Heart left ventricle (tissue), 13 donors: ENCODE measurements around the gene C11orf68.

Experiments used
- CTCF ChIP-seq, 12 donors: fragments of 200-600 bp; sonication (generic) in 4 of 12; IDR thresholded peaks; one replicate each; pipeline versions ENCODE4 v1.5.0 to v1.8.0; 2018 to 2022; ENCODE audit warnings: antibody characterized with exemption in 12 of 12, mild to moderate bottlenecking in 5 of 12
- POLR2A ChIP-seq, 2 donors: fragments of 450-650 bp; IDR thresholded peaks; one replicate each; pipeline ENCODE4 v1.6.1; 2017; ENCODE audit warnings: antibody characterized with exemption in 2 of 2, mild to moderate bottlenecking in 2 of 2, moderate library complexity in 2 of 2
- donor health status: ischemic (EF 13 %, LVEDD 7.1; RV severe dilation, severe dysfunction).
- donor health status: DM: no; HTN: yes; CAD: no.
- donor health status: DM: no; HTN: no; CAD: no.
- donor health status: ischemic (EF 25% LVEDD 6.9; RV normal size, moderate dysfunction).
- donor health status: ischemic (EF 25% LVEDD 5.7; RV mildly dilated, moderate dysfunction).
- donor health status: ischemic (EF 35%, LVEDD 5.7; RV mildly dilated, moderate dysfunction).
- donor health status: nonischemic (EF 11% LVEDD 7.7; RV severe dilation, severe dysfunction).
- donor health status: DM: yes; HTN: yes; CAD: no.
- donor health status: PGD.
- donor health status: ischemic (EF 29% LVEDD 5.4; RV normal size, mild dysfunction).
- donor health status: nonischemic (EF 23%, LVEDD 6.1; RV moderate dilation, normal function).

- TF ChIP-seq CTCF (IDR thresholded peaks at IDR 0.05) (no peak), POLR2A (IDR thresholded peaks at IDR 0.05) (no peak)
These were observed 3.0 kb downstream of the C11orf68 start for GRCh38 chr11:65915821-65916251.
